ENCODE measurements around the gene NGEF.

- TF ChIP-seq ZNF274 (IDR thresholded peaks at IDR 0.05; ENCODE audit: low read depth, low read length) (no peak), YY1 (IDR thresholded peaks at IDR 0.05; ENCODE audit: insufficient read depth, insufficient read length) (no peak)
Observed at GRCh38 chr2:232877940-232878511, 135.0 kb downstream of the NGEF start.
